HG03039 (cell line): ENCODE results near the gene LCE3B.

ENCODE experiments used
- ATAC-seq: cut with Tn5 transposase; IDR thresholded peaks from one replicate; pipeline ENCODE4 v1.9.1; 2021; ENCODE audit warnings: mild to moderate bottlenecking, moderate library complexity; ENCODE audit not compliant: unreplicated experiment

The LCE3B gene

GRCh38 chr1:152657677-152658076 is 44.1 kb downstream of the LCE3B start:
- ATAC-seq: no peak

DNA sequence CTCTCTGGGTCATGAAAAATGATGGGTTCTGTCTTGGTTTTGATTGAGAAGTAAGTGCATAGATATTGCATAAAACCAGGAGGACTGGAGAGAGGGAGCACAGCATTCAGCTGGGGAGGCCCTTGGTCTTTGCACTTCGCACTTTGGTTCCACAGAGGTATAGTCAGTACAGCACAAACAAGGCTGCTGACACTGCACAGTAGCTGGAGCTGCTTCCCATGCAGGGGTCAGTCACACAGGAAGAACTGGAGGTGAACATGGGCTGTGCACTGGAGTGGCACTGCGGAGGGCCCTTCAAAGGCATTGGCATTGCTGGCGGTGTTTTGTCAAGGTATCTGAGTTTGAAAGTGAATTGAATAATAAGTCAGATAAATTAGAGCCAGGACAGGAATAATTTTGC is 45.0 kb downstream of the LCE3B start:
- no peak for ATAC-seq

- ATAC-seq: no peak
Measured at GRCh38 chr1:152663098-152663497, 49.5 kb downstream of the LCE3B start, which contains the start of gene LCE2D. LCE2D (plus strand) TSS chr1:152663380; CDS start chr1:152664106, 726 bp downstream.
